ENCODE data around the gene ADGRE2.

DNA sequence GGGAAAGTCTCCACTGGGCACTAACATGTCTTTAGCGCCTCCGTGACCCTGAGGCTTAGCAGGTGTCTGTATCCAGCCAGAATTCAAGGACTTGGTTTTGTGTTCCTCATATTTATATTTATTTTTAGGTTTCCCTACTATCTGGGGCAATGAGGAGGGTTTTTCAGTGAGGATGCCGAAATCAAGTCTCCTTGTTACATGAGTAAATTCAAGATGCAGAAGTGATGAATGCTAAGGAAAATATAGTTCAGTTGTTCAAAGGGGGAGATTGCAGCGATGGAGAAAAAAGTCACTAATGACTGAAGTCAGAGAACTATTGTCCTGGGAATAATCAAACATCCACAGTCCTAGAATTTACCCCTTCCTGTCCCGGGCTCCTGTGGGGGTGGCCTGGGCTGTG, 791 bp upstream of the ADGRE2 start:
- TF ChIP-seq, protein P1, sequence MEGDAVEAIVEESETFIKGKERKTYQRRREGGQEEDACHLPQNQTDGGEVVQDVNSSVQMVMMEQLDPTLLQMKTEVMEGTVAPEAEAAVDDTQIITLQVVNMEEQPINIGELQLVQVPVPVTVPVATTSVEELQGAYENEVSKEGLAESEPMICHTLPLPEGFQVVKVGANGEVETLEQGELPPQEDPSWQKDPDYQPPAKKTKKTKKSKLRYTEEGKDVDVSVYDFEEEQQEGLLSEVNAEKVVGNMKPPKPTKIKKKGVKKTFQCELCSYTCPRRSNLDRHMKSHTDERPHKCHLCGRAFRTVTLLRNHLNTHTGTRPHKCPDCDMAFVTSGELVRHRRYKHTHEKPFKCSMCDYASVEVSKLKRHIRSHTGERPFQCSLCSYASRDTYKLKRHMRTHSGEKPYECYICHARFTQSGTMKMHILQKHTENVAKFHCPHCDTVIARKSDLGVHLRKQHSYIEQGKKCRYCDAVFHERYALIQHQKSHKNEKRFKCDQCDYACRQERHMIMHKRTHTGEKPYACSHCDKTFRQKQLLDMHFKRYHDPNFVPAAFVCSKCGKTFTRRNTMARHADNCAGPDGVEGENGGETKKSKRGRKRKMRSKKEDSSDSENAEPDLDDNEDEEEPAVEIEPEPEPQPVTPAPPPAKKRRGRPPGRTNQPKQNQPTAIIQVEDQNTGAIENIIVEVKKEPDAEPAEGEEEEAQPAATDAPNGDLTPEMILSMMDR (IDR thresholded peaks at IDR 0.05 in 4 of 5, conservative IDR thresholded peaks at IDR 0.05 in 1 of 5): no peak
- TF ChIP-seq POLR2A (IDR thresholded peaks at IDR 0.05): no peak

Data from gastrocnemius medialis (tissue), 4 donors.